GM21447 (cell line): Measurements from ENCODE around the gene FGF19.
"Not testable (repeated sequence)": the region's sequence is repeated elsewhere in the genome, so short reads cannot be mapped to it uniquely, and the experiment has no call there.

Experiments used
- ATAC-seq: cut with Tn5 transposase; IDR thresholded peaks from one replicate; pipeline ENCODE4 v1.9.1; 2021; ENCODE audit not compliant: unreplicated experiment

Gene FGF19

GRCh38 chr11:69697469-69697843 lies 6.4 kb downstream of the FGF19 start:
- no peak for ATAC-seq

- no peak for ATAC-seq
Measured at GRCh38 chr11:69696749-69697468, 6.9 kb downstream of the FGF19 start.

GRCh38 chr11:69695995-69696394 lies 7.8 kb downstream of the FGF19 start:
- not testable (repeated sequence) for ATAC-seq

- no peak for ATAC-seq
Measured at GRCh38 chr11:69695581-69695980, 8.2 kb downstream of the FGF19 start.

- ATAC-seq = no peak
Measured at GRCh38 chr11:69694781-69695180, 9.0 kb downstream of the FGF19 start.

- ATAC-seq = no peak
Measured at GRCh38 chr11:69692422-69692821, 11.4 kb downstream of the FGF19 start.

- ATAC-seq = no peak
Measured at GRCh38 chr11:69691463-69691862, 12.4 kb downstream of the FGF19 start.

- no peak for ATAC-seq
Measured at GRCh38 chr11:69689484-69690319, 14.1 kb downstream of the FGF19 start.

GRCh38 chr11:69687969-69688771 lies 15.7 kb downstream of the FGF19 start:
- ATAC-seq = not testable (repeated sequence)

- ATAC-seq = no peak
Measured at GRCh38 chr11:69686856-69687255, 17.0 kb downstream of the FGF19 start.

- ATAC-seq = no peak
Measured at GRCh38 chr11:69686452-69686851, 17.4 kb downstream of the FGF19 start.

- no peak for ATAC-seq
Measured at GRCh38 chr11:69685348-69685747, 18.5 kb downstream of the FGF19 start.

GRCh38 chr11:69684651-69685050 lies 19.2 kb downstream of the FGF19 start:
- no peak for ATAC-seq

GRCh38 chr11:69683764-69684333 lies 20.0 kb downstream of the FGF19 start:
- ATAC-seq = no peak

- ATAC-seq = no peak
Measured at GRCh38 chr11:69682681-69683326, 21.0 kb downstream of the FGF19 start.

- no peak for ATAC-seq
Measured at GRCh38 chr11:69682221-69682620, 21.6 kb downstream of the FGF19 start.

GRCh38 chr11:69680688-69681087 lies 23.1 kb downstream of the FGF19 start:
- no peak for ATAC-seq

GRCh38 chr11:69677749-69678148 lies 26.1 kb downstream of the FGF19 start:
- ATAC-seq = no peak

- ATAC-seq = peak; percentile 76
Measured at GRCh38 chr11:69674886-69675714, 28.7 kb downstream of the FGF19 start, which contains the start of gene LTO1. LTO1 (minus strand) TSS chr11:69675353; CDS start chr11:69675239, 114 bp downstream.
